ENCODE results near the gene NQO1.

- no peak for TF ChIP-seq CTCF (IDR thresholded peaks at IDR 0.05)
- TF ChIP-seq POLR2A (IDR thresholded peaks at IDR 0.05): no peak
Measured at GRCh38 chr16:69660166-69660565, 66.2 kb downstream of the NQO1 start.

All from sigmoid colon (tissue), 3 donors.